Keratinocyte (primary cell): ENCODE measurements around the gene MAD2L2. TPM values are rescaled to one million over a fixed set of nuclear protein-coding genes. Genes with fewer than 3 reads are reported as not detected.

Source experiments
- DNase-seq: peaks from one replicate; pipeline ENCODE4 v3.0.0-alpha.2; 2011; ENCODE audit warnings: low read depth, missing footprints, low spot score
- FAIRE-seq: peaks from 2 replicates; lab custom pipeline; 2011; peaks lifted over from hg19 to GRCh38; lab: Jason Lieb, UNC
- H2AFZ ChIP-seq: 2 replicates; pipeline ENCODE4 v1.6.0; 2012; ENCODE audit warnings: low read length, control low read depth, inconsistent platforms; ENCODE audit not compliant: control insufficient read depth
- H3K27ac ChIP-seq: 2 replicates; pipeline ENCODE4 v1.5.1; 2011; ENCODE audit warnings: low read length; ENCODE audit not compliant: control insufficient read depth, insufficient read depth
- H3K27me3 ChIP-seq: 3 replicates; pipeline ENCODE4 v1.6.0; 2011; ENCODE audit warnings: low read length; ENCODE audit not compliant: control insufficient read depth, insufficient read depth; ENCODE audit errors: extremely low read depth
- H3K36me3 ChIP-seq, 2 experiments: 2 replicates in 1 of 2; 3 replicates in 1 of 2; pipeline ENCODE4 v1.5.1; 2011; ENCODE audit warnings: low read length in 2 of 2, mild to moderate bottlenecking in 1 of 2; ENCODE audit not compliant: control insufficient read depth in 2 of 2, insufficient read depth in 2 of 2; ENCODE audit errors: extremely low read depth in 1 of 2
- H3K4me1 ChIP-seq: 3 replicates; pipeline ENCODE4 v1.5.1; 2011; ENCODE audit warnings: low read length; ENCODE audit not compliant: control insufficient read depth, insufficient read depth; ENCODE audit errors: extremely low read depth
- H3K4me2 ChIP-seq: 3 replicates; pipeline ENCODE4 v1.6.0; 2011; ENCODE audit warnings: low read depth, low read length; ENCODE audit not compliant: control insufficient read depth, insufficient read depth; ENCODE audit errors: extremely low read depth
- H3K4me3 ChIP-seq, 3 experiments: fragments of 200-600 bp in 1 of 3; sonication (generic) in 1 of 3; 2 replicates in 2 of 3; 3 replicates in 1 of 3; pipeline ENCODE4 v1.5.1; 2011 to 2016; ENCODE audit warnings: low read length in 3 of 3, mild to moderate bottlenecking in 3 of 3, control low read depth in 2 of 3, inconsistent platforms in 1 of 3, low read depth in 1 of 3, mixed read lengths in 1 of 3, mixed run types in 1 of 3, moderate library complexity in 1 of 3; ENCODE audit not compliant: control insufficient read depth in 2 of 3, insufficient read depth in 2 of 3; ENCODE audit errors: extremely low read depth in 1 of 3
- H3K79me2 ChIP-seq: 2 replicates; pipeline ENCODE4 v1.6.0; 2012; ENCODE audit warnings: low read length; ENCODE audit not compliant: control insufficient read depth, insufficient read depth
- H3K9ac ChIP-seq: 3 replicates; pipeline ENCODE4 v1.6.0; 2011; ENCODE audit warnings: low read length; ENCODE audit not compliant: control insufficient read depth, insufficient read depth; ENCODE audit errors: extremely low read depth
- H3K9me1 ChIP-seq: 3 replicates; pipeline ENCODE4 v1.6.0; 2011; ENCODE audit warnings: low read length; ENCODE audit not compliant: control insufficient read depth, insufficient read depth; ENCODE audit errors: extremely low read depth
- H3K9me3 ChIP-seq: 2 replicates; pipeline ENCODE4 v1.5.1; 2012; ENCODE audit warnings: low read depth, low read length; ENCODE audit not compliant: control insufficient read depth
- H4K20me1 ChIP-seq: 3 replicates; pipeline ENCODE4 v1.6.0; 2011; ENCODE audit warnings: low read length; ENCODE audit not compliant: control insufficient read depth, insufficient read depth; ENCODE audit errors: extremely low read depth
- EZH2 ChIP-seq: IDR thresholded peaks from one replicate; pipeline ENCODE4 v1.6.1; 2012; ENCODE audit warnings: inconsistent platforms, mild to moderate bottlenecking, low read length, moderate library complexity
- dilution Hi-C: fragments of 300-500 bp; cut with MboI; formaldehyde crosslinking; loops from one replicate; pipeline ENCODE4 v1.7.0; 2020; ENCODE audit warnings: low sequenced_read_pairs; ENCODE audit not compliant: extremely low pct_ligation_motif_present
- polyA plus RNA-seq, 5 experiments: library from polyadenylated mRNA; depleted of rRNA in 3 of 5; stranded (reverse) in 3 of 5; stranded (forward) in 1 of 5; unstranded in 1 of 5; fragments of >200 nt; gene quantifications; 1 replicate in 1 of 5; 2 replicates in 3 of 5; 3 replicates in 1 of 5; pipeline versions ENCODE4 v1.2.1 to v1.2.3, GENCODE V29; 2011 to 2012; ENCODE audit warnings: missing spikeins in 2 of 5, low read depth in 1 of 5, low replicate concordance in 1 of 5
- TF ChIP-seq, protein P1 (sequence below), 3 experiments: IDR thresholded peaks in 1 of 3; conservative IDR thresholded peaks in 1 of 3; optimal IDR thresholded peaks in 1 of 3; 2 replicates in 2 of 3; 3 replicates in 1 of 3; pipeline versions ENCODE3 to v1.5.1; 2011; ENCODE audit warnings: low read length in 3 of 3, mild to moderate bottlenecking in 3 of 3, moderate library complexity in 2 of 3, control low read depth in 1 of 3, inconsistent platforms in 1 of 3; ENCODE audit not compliant: insufficient read depth in 2 of 3; ENCODE audit errors: extremely low read depth in 1 of 3

Gene MAD2L2
- polyA plus RNA-seq, 1 donor (not counting 4 experiments of a cell fraction or from before 2014, with no cell fraction given): 24.8 TPM

DNA sequence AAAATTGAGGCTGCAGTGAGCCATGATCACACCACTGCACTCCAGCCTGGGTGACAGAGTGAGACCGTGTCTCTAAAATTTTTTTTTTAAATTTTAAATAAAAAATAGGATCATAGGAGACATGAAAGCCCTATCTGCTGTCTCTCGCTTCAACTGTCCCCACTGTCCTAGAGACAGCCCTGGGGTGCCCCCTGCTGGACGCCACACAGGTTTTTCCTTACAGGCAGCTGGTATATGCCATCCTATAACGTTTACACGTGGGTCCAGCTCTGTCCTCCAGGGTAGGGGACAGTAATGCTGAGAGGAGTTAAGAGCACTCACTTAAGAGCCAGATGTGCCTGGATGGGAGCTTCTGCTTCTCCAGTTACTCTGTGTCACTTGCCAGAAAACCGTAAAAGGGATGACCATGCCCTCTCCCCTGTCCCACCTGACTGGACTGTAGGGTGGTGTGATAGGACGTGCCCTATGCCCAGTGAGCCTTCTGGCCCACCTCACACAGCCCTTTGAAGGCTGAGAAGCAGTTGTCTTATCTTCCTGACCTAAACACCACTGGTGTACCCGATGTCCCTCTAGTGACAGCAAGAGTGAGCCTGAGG is 35.2 kb downstream of the MAD2L2 start:
- TF ChIP-seq, protein P1, sequence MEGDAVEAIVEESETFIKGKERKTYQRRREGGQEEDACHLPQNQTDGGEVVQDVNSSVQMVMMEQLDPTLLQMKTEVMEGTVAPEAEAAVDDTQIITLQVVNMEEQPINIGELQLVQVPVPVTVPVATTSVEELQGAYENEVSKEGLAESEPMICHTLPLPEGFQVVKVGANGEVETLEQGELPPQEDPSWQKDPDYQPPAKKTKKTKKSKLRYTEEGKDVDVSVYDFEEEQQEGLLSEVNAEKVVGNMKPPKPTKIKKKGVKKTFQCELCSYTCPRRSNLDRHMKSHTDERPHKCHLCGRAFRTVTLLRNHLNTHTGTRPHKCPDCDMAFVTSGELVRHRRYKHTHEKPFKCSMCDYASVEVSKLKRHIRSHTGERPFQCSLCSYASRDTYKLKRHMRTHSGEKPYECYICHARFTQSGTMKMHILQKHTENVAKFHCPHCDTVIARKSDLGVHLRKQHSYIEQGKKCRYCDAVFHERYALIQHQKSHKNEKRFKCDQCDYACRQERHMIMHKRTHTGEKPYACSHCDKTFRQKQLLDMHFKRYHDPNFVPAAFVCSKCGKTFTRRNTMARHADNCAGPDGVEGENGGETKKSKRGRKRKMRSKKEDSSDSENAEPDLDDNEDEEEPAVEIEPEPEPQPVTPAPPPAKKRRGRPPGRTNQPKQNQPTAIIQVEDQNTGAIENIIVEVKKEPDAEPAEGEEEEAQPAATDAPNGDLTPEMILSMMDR (optimal IDR thresholded peaks at IDR 0.05 in 1 of 3, IDR thresholded peaks at IDR 0.05 in 1 of 3, conservative IDR thresholded peaks at IDR 0.05 in 1 of 3; ENCODE audit: extremely low read depth in 1 of 3, insufficient read depth in 2 of 3, low read length in 3 of 3): peak; percentile 71 to 82 (median 73)
- no peak for TF ChIP-seq EZH2
- H3K79me2 ChIP-seq: no peaks in the 10 kb centered on the region
- H3K4me1 ChIP-seq: peaks cover 4% of the 10 kb centered on the region
- no peak overlapping the region for H3K9ac ChIP-seq
- H3K9me3 ChIP-seq: no peaks in the 10 kb centered on the region
- no peak for DNase-seq
- peak; percentile 34 for FAIRE-seq
- no peaks in the 10 kb centered on the region for H4K20me1 ChIP-seq
- H3K27ac ChIP-seq: no peak overlapping the region
- H3K4me3 ChIP-seq: no peak overlapping the region
- no peak overlapping the region for H2AFZ ChIP-seq
- no peak overlapping the region for H3K4me2 ChIP-seq
- H3K36me3 ChIP-seq: peaks cover 0 to 5% of the 10 kb centered on the region in 2 experiments
- no peaks in the 10 kb centered on the region for H3K27me3 ChIP-seq
- dilution Hi-C loops: no loop called here
- no peaks in the 10 kb centered on the region for H3K9me1 ChIP-seq

DNA sequence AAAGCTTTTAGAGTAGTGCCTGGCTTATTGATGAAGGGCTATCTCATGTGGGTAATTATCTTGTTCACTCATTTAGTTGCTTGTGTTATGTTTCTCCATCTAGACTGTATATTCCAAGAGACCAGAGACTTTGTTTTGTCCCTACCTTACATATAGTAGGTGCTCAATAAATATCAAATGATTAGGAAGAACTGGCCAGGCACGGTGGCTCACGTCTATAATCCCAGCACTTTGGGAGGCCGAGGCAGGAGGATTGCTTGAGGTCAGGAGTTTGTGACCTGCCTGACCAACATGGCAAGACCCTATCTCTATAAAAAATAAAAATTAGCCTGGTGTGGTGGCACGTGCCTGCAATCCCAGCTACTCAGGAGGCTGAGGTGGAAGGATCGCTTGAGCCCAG is 35.7 kb downstream of the MAD2L2 start:
- dilution Hi-C loops: no loop called here
- Histone ChIP-seq H3K27me3 (no peaks in the 10 kb centered on the region), H3K9me3 (no peaks in the 10 kb centered on the region), H3K27ac (no peak overlapping the region), H3K9ac (no peak overlapping the region), H4K20me1 (no peaks in the 10 kb centered on the region), H3K4me2 (no peak overlapping the region), H3K79me2 (no peaks in the 10 kb centered on the region), H3K4me3 (no peak overlapping the region), H3K4me1 (peaks cover 4% of the 10 kb centered on the region), H2AFZ (no peak overlapping the region), H3K9me1 (no peaks in the 10 kb centered on the region), H3K36me3 (peaks cover 0 to 5% of the 10 kb centered on the region in 2 experiments)
- DNase-seq: no peak
- no peak for FAIRE-seq
- TF ChIP-seq EZH2: no peak
- TF ChIP-seq, protein P1 (optimal IDR thresholded peaks at IDR 0.05 in 1 of 3, IDR thresholded peaks at IDR 0.05 in 1 of 3, conservative IDR thresholded peaks at IDR 0.05 in 1 of 3; ENCODE audit: extremely low read depth in 1 of 3, insufficient read depth in 2 of 3, low read length in 3 of 3): no peak
